ENCODE data around the gene COPS7A.

The COPS7A gene

DNA sequence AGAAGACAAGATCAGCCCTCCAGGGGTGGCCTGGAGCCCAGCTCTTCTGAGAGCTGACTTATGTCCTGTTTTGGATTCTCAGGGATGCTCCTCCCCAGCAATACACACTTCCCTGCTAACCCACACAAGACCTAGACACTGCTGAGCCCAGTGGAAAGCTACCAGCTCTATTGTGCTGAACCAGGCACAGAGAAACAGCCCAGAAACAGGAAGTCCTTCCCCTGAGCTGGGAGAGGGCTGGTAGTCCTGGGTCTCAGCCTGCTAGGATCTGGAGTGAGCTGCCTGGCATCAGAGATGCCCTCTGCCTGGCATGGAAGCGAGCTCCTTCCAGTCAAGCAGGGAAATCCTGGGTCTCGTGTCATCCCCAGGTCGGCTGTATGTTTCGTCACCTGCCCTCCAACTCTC lies 47.2 kb downstream of the COPS7A start:
- peak; percentile 9 to 30 for DNase-seq

- no peak for DNase-seq
These were observed 47.9 kb downstream of the COPS7A start for GRCh38 chr12:6771509-6772330.

GRCh38 chr12:6772331-6772695 lies 48.5 kb downstream of the COPS7A start, which contains the start of gene LAG3:
Gene LAG3 (plus strand): TSS chr12:6772520. CDS start chr12:6772853, 333 bp downstream.
- DNase-seq, result no peak

DNA sequence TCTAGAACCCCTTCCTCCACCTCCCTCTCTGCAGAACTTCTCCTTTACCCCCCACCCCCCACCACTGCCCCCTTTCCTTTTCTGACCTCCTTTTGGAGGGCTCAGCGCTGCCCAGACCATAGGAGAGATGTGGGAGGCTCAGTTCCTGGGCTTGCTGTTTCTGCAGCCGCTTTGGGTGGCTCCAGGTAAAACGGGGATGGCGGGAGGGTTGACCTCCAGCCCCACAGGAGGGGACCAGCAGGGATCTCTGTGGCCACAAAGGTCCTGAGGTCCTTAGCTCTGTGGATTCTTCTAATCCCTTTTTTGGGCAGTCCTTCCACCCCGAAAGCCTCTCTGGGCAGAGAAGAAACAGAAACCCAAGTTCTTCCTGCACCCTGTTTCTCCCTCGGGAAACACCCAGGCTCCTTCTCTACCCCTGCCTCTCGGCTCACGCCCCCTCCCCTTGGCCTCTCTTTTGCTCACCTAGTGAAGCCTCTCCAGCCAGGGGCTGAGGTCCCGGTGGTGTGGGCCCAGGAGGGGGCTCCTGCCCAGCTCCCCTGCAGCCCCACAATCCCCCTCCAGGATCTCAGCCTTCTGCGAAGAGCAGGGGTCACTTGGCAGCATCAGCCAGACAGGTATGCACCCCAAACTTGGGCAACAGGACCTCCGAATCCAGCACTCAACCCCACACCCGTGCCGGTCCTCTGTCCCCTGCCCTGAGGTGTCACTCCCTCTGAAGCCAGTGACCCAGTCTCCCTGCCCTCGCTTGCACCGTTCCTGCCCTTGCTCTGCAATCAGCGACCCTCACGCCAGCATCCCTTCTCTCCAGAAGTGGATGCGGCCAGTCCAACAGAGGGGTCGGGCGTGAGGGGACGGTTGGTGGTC lies 49.1 kb downstream of the COPS7A start:
- no peak for DNase-seq

GRCh38 chr12:6773590-6774351 lies 49.9 kb downstream of the COPS7A start:
- DNase-seq, result no peak

DNA sequence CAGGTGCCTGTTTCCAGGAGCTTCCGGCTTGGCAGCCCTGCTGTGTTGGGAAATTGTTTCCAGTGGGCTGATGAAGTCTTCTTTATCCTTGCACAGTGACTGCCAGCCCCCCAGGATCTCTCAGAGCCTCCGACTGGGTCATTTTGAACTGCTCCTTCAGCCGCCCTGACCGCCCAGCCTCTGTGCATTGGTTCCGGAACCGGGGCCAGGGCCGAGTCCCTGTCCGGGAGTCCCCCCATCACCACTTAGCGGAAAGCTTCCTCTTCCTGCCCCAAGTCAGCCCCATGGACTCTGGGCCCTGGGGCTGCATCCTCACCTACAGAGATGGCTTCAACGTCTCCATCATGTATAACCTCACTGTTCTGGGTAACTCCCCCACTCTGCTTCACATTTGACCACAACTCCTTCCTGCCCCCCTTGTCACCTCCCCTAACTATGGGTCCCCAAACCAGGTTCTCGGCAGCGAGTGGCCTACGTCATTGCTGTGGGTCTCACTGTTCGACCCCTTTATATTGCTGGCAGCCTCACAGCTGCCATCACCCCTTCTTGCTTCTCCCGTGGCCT lies 50.7 kb downstream of the COPS7A start:
- DNase-seq, result no peak

DNA sequence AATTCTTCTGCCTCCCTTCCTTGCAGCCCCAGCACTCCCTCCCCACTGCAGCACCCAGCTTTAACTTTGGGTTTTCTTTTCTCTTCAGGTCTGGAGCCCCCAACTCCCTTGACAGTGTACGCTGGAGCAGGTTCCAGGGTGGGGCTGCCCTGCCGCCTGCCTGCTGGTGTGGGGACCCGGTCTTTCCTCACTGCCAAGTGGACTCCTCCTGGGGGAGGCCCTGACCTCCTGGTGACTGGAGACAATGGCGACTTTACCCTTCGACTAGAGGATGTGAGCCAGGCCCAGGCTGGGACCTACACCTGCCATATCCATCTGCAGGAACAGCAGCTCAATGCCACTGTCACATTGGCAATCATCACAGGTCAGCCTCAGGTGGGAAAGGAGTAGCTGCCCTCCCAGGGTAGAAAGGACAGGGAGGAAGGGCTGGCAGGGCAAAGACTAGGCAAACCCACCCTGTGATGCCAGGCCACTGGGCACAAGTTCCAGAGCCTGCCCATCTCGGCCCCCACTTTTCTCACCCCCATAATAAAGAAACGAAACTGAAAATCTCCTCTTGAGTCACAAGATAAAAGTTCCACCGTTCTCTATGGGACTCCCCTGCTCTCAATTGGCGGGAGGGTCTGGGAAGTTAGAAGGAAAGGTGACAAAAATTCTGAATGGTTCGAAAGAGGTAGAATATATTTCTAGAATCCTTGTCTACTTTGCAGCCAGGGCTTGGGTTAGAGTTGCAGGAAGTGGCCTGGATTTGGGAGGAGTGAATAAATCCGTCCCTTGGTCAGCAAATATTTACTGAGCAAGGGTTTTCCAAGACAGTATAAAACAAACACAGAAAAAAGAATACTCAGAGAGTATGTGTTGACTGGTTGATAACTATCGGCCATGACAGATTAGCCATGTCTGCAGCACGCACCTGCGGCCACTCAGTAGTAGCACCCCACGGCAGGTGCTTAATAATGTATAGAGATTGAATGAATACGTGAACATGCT lies 51.6 kb downstream of the COPS7A start:
- DNase-seq, result no peak

DNA sequence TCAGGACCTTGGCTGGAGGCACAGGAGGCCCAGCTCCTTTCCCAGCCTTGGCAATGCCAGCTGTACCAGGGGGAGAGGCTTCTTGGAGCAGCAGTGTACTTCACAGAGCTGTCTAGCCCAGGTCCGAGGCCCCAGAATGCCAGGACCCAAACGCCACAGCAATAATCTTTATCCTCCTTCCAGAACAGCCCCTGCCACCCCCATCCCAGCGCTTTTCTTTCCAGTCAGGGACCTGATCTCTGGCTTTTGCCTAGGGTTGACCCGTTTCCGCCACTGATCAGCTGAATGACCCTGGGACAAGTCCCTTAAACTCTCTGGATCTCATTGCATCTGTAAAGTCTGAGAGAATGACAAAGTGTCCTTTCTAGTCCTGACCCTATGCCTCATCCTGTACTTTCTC lies 53.5 kb downstream of the COPS7A start:
- no peak for DNase-seq

DNA sequence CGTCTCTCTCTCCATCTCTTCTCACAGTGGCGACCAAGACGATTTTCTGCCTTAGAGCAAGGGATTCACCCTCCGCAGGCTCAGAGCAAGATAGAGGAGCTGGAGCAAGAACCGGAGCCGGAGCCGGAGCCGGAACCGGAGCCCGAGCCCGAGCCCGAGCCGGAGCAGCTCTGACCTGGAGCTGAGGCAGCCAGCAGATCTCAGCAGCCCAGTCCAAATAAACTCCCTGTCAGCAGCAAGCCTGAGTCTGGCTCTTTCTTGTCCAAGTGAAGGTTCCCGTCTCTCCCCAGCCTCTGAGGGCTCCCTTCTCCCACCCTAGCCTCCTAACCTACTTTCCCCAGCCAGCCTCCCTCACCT lies 54.3 kb downstream of the COPS7A start:
- DNase-seq, result no peak

DNA sequence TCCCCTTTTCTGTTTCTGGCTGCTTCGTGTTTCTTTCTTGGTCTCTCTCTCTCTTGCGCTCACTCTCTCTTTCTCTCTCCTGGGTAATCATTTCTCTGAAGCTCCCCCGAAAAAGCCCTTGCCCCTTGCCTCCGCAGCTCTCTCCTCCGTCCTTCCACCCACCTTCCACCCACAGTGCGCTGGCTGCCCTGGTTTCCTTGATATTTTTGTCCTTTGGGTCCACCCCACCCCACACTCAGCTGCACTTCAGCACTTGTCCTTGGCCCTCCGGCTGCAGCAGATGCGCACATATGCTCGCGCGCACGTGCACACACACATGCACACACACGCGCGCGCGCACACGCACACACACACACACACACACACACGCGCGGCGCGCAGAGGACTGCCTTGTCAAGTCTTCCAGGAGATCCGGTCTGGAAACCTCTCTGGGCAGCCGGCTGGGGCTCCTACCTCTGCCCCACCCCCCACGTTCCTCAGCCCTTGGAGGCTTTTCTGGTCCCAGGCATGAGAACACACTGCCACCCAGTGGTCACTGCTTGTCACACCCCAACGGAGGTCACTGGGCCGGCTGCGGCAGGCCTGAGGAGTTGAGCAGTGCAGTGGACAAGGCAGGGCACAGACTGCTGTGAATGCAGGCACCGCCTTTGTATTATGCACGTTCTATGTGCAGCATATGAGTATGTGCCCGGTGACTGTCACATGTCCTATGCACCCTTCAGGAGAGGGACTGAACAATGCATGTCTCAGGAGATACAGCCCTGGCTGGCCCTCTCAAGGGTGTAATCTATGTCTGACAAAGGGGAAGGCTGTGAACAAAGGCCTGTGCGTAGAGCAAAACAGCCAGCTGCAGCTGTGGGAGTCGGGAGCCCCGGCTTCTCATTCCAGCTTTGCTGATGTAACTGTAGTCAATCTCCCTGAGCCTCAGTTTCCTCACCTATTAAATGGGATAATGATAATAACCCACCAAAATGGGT lies 55.0 kb downstream of the COPS7A start:
- peak; percentile 82 to 83 for DNase-seq

GRCh38 chr12:6779708-6780432 lies 56.0 kb downstream of the COPS7A start:
- no peak for DNase-seq

- no peak for DNase-seq
These were observed 56.7 kb downstream of the COPS7A start for GRCh38 chr12:6780573-6780972.

All from AML-193 (cell line).